Breast epithelium (tissue), 3 donors: Measurements from ENCODE around the gene PARP16.

Experiments used
- POLR2AphosphoS5 ChIP-seq, 3 donors: sonication (generic); formaldehyde crosslinking; IDR thresholded peaks; one replicate each; pipeline ENCODE4 v1.6.1; 2017; ENCODE audit warnings: antibody characterized with exemption in 3 of 3
- TF ChIP-seq, protein P1 (sequence below), 3 donors: fragments of 450-650 bp; IDR thresholded peaks; one replicate each; pipeline ENCODE4 v1.5.1; 2016 to 2017; ENCODE audit warnings: antibody characterized with exemption in 3 of 3, mild to moderate bottlenecking in 3 of 3, moderate library complexity in 3 of 3

DNA sequence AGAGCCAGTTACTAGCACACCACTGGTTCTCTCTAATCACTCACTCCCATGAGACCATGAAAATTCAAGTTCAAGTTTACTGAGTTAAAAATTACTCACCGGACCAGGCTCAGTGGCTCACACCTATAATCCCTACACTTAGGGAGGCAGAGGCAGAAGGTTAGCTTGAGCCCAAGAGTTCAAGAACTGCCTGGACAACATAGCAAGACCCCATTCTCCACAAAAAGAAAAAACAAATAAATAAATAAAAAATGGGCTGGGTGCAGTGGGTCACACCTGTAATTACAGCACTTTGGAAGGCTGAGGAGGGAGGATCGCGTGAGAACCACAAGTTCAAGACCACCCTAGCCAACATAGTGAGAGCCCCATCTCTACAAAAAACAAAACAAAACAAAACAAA, 54.2 kb downstream of the PARP16 start:
- no peak for TF ChIP-seq POLR2AphosphoS5 (IDR thresholded peaks at IDR 0.05)
- TF ChIP-seq, protein P1, sequence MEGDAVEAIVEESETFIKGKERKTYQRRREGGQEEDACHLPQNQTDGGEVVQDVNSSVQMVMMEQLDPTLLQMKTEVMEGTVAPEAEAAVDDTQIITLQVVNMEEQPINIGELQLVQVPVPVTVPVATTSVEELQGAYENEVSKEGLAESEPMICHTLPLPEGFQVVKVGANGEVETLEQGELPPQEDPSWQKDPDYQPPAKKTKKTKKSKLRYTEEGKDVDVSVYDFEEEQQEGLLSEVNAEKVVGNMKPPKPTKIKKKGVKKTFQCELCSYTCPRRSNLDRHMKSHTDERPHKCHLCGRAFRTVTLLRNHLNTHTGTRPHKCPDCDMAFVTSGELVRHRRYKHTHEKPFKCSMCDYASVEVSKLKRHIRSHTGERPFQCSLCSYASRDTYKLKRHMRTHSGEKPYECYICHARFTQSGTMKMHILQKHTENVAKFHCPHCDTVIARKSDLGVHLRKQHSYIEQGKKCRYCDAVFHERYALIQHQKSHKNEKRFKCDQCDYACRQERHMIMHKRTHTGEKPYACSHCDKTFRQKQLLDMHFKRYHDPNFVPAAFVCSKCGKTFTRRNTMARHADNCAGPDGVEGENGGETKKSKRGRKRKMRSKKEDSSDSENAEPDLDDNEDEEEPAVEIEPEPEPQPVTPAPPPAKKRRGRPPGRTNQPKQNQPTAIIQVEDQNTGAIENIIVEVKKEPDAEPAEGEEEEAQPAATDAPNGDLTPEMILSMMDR (IDR thresholded peaks at IDR 0.05), result no peak
